Uterus (tissue), 2 donors: ENCODE results near the gene TMEM53.

ENCODE experiments used
- POLR2A ChIP-seq, 2 donors: fragments of 450-650 bp; IDR thresholded peaks; one replicate each; pipeline ENCODE4 v1.6.1; 2016; ENCODE audit warnings: antibody characterized with exemption in 2 of 2, mild to moderate bottlenecking in 1 of 2, moderate library complexity in 1 of 2
- TF ChIP-seq, protein P1 (sequence below), 4 experiments: fragments of 200-600 bp in 2 of 4; fragments of 450-650 bp in 2 of 4; sonication (generic) in 2 of 4; IDR thresholded peaks; one replicate each; pipeline ENCODE4 v1.5.1; 2016 to 2019; ENCODE audit warnings: antibody characterized with exemption in 4 of 4, mild to moderate bottlenecking in 2 of 4, moderate library complexity in 1 of 4

- TF ChIP-seq, protein P1, sequence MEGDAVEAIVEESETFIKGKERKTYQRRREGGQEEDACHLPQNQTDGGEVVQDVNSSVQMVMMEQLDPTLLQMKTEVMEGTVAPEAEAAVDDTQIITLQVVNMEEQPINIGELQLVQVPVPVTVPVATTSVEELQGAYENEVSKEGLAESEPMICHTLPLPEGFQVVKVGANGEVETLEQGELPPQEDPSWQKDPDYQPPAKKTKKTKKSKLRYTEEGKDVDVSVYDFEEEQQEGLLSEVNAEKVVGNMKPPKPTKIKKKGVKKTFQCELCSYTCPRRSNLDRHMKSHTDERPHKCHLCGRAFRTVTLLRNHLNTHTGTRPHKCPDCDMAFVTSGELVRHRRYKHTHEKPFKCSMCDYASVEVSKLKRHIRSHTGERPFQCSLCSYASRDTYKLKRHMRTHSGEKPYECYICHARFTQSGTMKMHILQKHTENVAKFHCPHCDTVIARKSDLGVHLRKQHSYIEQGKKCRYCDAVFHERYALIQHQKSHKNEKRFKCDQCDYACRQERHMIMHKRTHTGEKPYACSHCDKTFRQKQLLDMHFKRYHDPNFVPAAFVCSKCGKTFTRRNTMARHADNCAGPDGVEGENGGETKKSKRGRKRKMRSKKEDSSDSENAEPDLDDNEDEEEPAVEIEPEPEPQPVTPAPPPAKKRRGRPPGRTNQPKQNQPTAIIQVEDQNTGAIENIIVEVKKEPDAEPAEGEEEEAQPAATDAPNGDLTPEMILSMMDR (IDR thresholded peaks at IDR 0.05): no peak
- TF ChIP-seq POLR2A (IDR thresholded peaks at IDR 0.05): no peak
Measured at GRCh38 chr1:44643721-44644334, 30.5 kb downstream of the TMEM53 start.
